Esophagus squamous epithelium (tissue), 4 donors: Measurements from ENCODE around the gene DISP3.

Source experiments
- CTCF ChIP-seq, 6 experiments: fragments of 450-650 bp in 4 of 6; fragments of 200-600 bp in 2 of 6; sonication (generic) in 2 of 6; IDR thresholded peaks; one replicate each; pipeline ENCODE4 v1.5.1; 2016 to 2019; ENCODE audit warnings: antibody characterized with exemption in 6 of 6, mild to moderate bottlenecking in 4 of 6, moderate library complexity in 4 of 6
- POLR2A ChIP-seq, 4 donors: fragments of 450-650 bp; IDR thresholded peaks; one replicate each; pipeline ENCODE4 v1.6.1; 2017; ENCODE audit warnings: antibody characterized with exemption in 4 of 4, mild to moderate bottlenecking in 4 of 4, moderate library complexity in 3 of 4

DNA sequence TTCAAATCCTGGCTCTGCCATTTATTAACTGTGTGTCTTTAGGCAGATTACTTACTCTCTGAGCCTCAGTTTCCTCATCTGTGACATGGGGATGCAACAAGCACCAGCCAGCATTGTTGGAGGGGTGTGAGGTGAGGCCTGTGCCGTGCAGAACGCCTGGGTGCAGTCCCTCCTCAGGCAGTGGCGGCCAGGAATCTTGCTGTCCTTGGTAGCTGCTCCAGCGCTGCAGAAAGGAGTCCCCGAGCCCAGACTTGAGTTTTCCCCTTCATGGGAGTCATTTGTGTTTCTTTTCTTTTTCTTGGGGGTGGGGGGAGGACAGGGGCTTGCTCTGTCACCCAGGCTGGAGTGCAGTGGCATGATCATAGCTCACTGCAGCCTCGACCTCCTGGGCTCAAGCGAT is 46.6 kb downstream of the DISP3 start:
- TF ChIP-seq CTCF (IDR thresholded peaks at IDR 0.05) (no peak), POLR2A (IDR thresholded peaks at IDR 0.05) (no peak)
